ENCODE measurements around the gene WDR53.
"Not testable (repeated sequence)": the region's sequence is repeated elsewhere in the genome, so short reads cannot be mapped to it uniquely, and the experiment has no call there.

Gene WDR53

GRCh38 chr3:196559826-196560225 lies 8.5 kb downstream of the WDR53 start:
- H3K9ac ChIP-seq (ENCODE audit: low read length in 2 of 2), result no peak overlapping the region

GRCh38 chr3:196558476-196558875 lies 9.9 kb downstream of the WDR53 start:
- no peaks in the 10 kb centered on the region for H3K9me3 ChIP-seq (ENCODE audit: control insufficient read depth in 2 of 2, low read length in 2 of 2)
- H3K27ac ChIP-seq (ENCODE audit: low read length), result no peak overlapping the region
- H3K9ac ChIP-seq (ENCODE audit: low read length in 2 of 2), result no peak overlapping the region
- H3K27me3 ChIP-seq (ENCODE audit: control insufficient read depth in 1 of 2, insufficient read depth in 2 of 2, low read length in 2 of 2), result no peaks in the 10 kb centered on the region
- H3K36me3 ChIP-seq (ENCODE audit: control insufficient read depth in 2 of 2, insufficient read depth in 2 of 2, low read length in 2 of 2), result peaks cover 3 to 5% of the 10 kb centered on the region in 2 donors
- no peaks in the 10 kb centered on the region for H3K4me1 ChIP-seq (ENCODE audit: control insufficient read depth, insufficient read depth, low read length)
- H3K4me3 ChIP-seq (ENCODE audit: low read length in 2 of 2), result no peak overlapping the region

More at GRCh38 chr3:196559826-196560225, 8.5 kb downstream of the WDR53 start:
- no peaks in the 10 kb centered on the region for H3K9me3 ChIP-seq (ENCODE audit: control insufficient read depth in 2 of 2, low read length in 2 of 2)
- H3K36me3 ChIP-seq (ENCODE audit: control insufficient read depth in 2 of 2, insufficient read depth in 2 of 2, low read length in 2 of 2), result peaks cover 3 to 5% of the 10 kb centered on the region in 2 donors
- H3K4me1 ChIP-seq (ENCODE audit: control insufficient read depth, insufficient read depth, low read length), result no peaks in the 10 kb centered on the region
- no peak overlapping the region for H3K4me3 ChIP-seq (ENCODE audit: low read length in 2 of 2)
- no peak overlapping the region for H3K27ac ChIP-seq (ENCODE audit: low read length)
- no peaks in the 10 kb centered on the region for H3K27me3 ChIP-seq (ENCODE audit: control insufficient read depth in 1 of 2, insufficient read depth in 2 of 2, low read length in 2 of 2)

GRCh38 chr3:196557236-196557635 lies 11.1 kb downstream of the WDR53 start:
- Histone ChIP-seq H3K36me3 (ENCODE audit: control insufficient read depth in 2 of 2, insufficient read depth in 2 of 2, low read length in 2 of 2) (peaks cover 3 to 5% of the 10 kb centered on the region in 2 donors), H3K27me3 (ENCODE audit: control insufficient read depth in 1 of 2, insufficient read depth in 2 of 2, low read length in 2 of 2) (no peaks in the 10 kb centered on the region), H3K4me3 (ENCODE audit: low read length in 2 of 2) (no peak overlapping the region), H3K4me1 (ENCODE audit: control insufficient read depth, insufficient read depth, low read length) (no peaks in the 10 kb centered on the region), H3K9me3 (ENCODE audit: control insufficient read depth in 2 of 2, low read length in 2 of 2) (no peaks in the 10 kb centered on the region), H3K9ac (ENCODE audit: low read length in 2 of 2) (no peak overlapping the region), H3K27ac (ENCODE audit: low read length) (no peak overlapping the region)

GRCh38 chr3:196555295-196555694 lies 13.1 kb downstream of the WDR53 start:
- H3K27me3 ChIP-seq (ENCODE audit: control insufficient read depth in 1 of 2, insufficient read depth in 2 of 2, low read length in 2 of 2), result no peaks in the 10 kb centered on the region
- H3K36me3 ChIP-seq (ENCODE audit: control insufficient read depth in 2 of 2, insufficient read depth in 2 of 2, low read length in 2 of 2), result no peaks in the 10 kb centered on the region
- no peak overlapping the region for H3K27ac ChIP-seq (ENCODE audit: low read length)
- no peaks in the 10 kb centered on the region for H3K4me1 ChIP-seq (ENCODE audit: control insufficient read depth, insufficient read depth, low read length)
- no peak overlapping the region for H3K9ac ChIP-seq (ENCODE audit: low read length in 2 of 2)
- H3K4me3 ChIP-seq (ENCODE audit: low read length in 2 of 2), result no peak overlapping the region
- no peaks in the 10 kb centered on the region for H3K9me3 ChIP-seq (ENCODE audit: control insufficient read depth in 2 of 2, low read length in 2 of 2)

GRCh38 chr3:196554205-196554604 lies 14.1 kb downstream of the WDR53 start:
- H3K27ac ChIP-seq (ENCODE audit: low read length), result no peak overlapping the region
- no peaks in the 10 kb centered on the region for H3K4me1 ChIP-seq (ENCODE audit: control insufficient read depth, insufficient read depth, low read length)
- H3K27me3 ChIP-seq (ENCODE audit: control insufficient read depth in 1 of 2, insufficient read depth in 2 of 2, low read length in 2 of 2), result no peaks in the 10 kb centered on the region
- H3K4me3 ChIP-seq (ENCODE audit: low read length in 2 of 2), result no peak overlapping the region
- H3K36me3 ChIP-seq (ENCODE audit: control insufficient read depth in 2 of 2, insufficient read depth in 2 of 2, low read length in 2 of 2), result no peaks in the 10 kb centered on the region
- no peaks in the 10 kb centered on the region for H3K9me3 ChIP-seq (ENCODE audit: control insufficient read depth in 2 of 2, low read length in 2 of 2)
- H3K9ac ChIP-seq (ENCODE audit: low read length in 2 of 2), result no peak overlapping the region

- H3K9me3 ChIP-seq (ENCODE audit: control insufficient read depth in 2 of 2, low read length in 2 of 2), result no peaks in the 10 kb centered on the region
- no peaks in the 10 kb centered on the region for H3K36me3 ChIP-seq (ENCODE audit: control insufficient read depth in 2 of 2, insufficient read depth in 2 of 2, low read length in 2 of 2)
- H3K9ac ChIP-seq (ENCODE audit: low read length in 2 of 2), result no peak overlapping the region
- no peaks in the 10 kb centered on the region for H3K27me3 ChIP-seq (ENCODE audit: control insufficient read depth in 1 of 2, insufficient read depth in 2 of 2, low read length in 2 of 2)
- no peak overlapping the region for H3K27ac ChIP-seq (ENCODE audit: low read length)
- no peak overlapping the region for H3K4me3 ChIP-seq (ENCODE audit: low read length in 2 of 2)
- no peaks in the 10 kb centered on the region for H3K4me1 ChIP-seq (ENCODE audit: control insufficient read depth, insufficient read depth, low read length)
These were observed 14.8 kb downstream of the WDR53 start for GRCh38 chr3:196553551-196553950.

GRCh38 chr3:196552253-196552652 lies 16.1 kb downstream of the WDR53 start:
- Histone ChIP-seq H3K27ac (ENCODE audit: low read length) (no peak overlapping the region), H3K4me1 (ENCODE audit: control insufficient read depth, insufficient read depth, low read length) (no peaks in the 10 kb centered on the region), H3K27me3 (ENCODE audit: control insufficient read depth in 1 of 2, insufficient read depth in 2 of 2, low read length in 2 of 2) (no peaks in the 10 kb centered on the region), H3K9me3 (ENCODE audit: control insufficient read depth in 2 of 2, low read length in 2 of 2) (no peaks in the 10 kb centered on the region), H3K9ac (ENCODE audit: low read length in 2 of 2) (no peak overlapping the region), H3K36me3 (ENCODE audit: control insufficient read depth in 2 of 2, insufficient read depth in 2 of 2, low read length in 2 of 2) (no peaks in the 10 kb centered on the region), H3K4me3 (ENCODE audit: low read length in 2 of 2) (no peak overlapping the region)

- H3K9me3 ChIP-seq (ENCODE audit: control insufficient read depth in 2 of 2, low read length in 2 of 2); H3K27ac ChIP-seq (ENCODE audit: low read length); H3K4me1 ChIP-seq (ENCODE audit: control insufficient read depth, insufficient read depth, low read length); H3K27me3 ChIP-seq (ENCODE audit: control insufficient read depth in 1 of 2, insufficient read depth in 2 of 2, low read length in 2 of 2); H3K9ac ChIP-seq (ENCODE audit: low read length in 2 of 2); H3K36me3 ChIP-seq (ENCODE audit: control insufficient read depth in 2 of 2, insufficient read depth in 2 of 2, low read length in 2 of 2); H3K4me3 ChIP-seq (ENCODE audit: low read length in 2 of 2): not testable (repeated sequence)
These were observed 18.2 kb downstream of the WDR53 start for GRCh38 chr3:196550172-196550571.

GRCh38 chr3:196549312-196549711 lies 19.0 kb downstream of the WDR53 start:
- H3K4me1 ChIP-seq (ENCODE audit: control insufficient read depth, insufficient read depth, low read length); H3K9me3 ChIP-seq (ENCODE audit: control insufficient read depth in 2 of 2, low read length in 2 of 2); H3K27me3 ChIP-seq (ENCODE audit: control insufficient read depth in 1 of 2, insufficient read depth in 2 of 2, low read length in 2 of 2); H3K4me3 ChIP-seq (ENCODE audit: low read length in 2 of 2); H3K9ac ChIP-seq (ENCODE audit: low read length in 2 of 2); H3K36me3 ChIP-seq (ENCODE audit: control insufficient read depth in 2 of 2, insufficient read depth in 2 of 2, low read length in 2 of 2); H3K27ac ChIP-seq (ENCODE audit: low read length): not testable (repeated sequence)

GRCh38 chr3:196547067-196547466 lies 21.3 kb downstream of the WDR53 start:
- Histone ChIP-seq H3K27me3 (ENCODE audit: control insufficient read depth in 1 of 2, insufficient read depth in 2 of 2, low read length in 2 of 2) (no peaks in the 10 kb centered on the region), H3K9ac (ENCODE audit: low read length in 2 of 2) (no peak overlapping the region), H3K9me3 (ENCODE audit: control insufficient read depth in 2 of 2, low read length in 2 of 2) (no peaks in the 10 kb centered on the region), H3K27ac (ENCODE audit: low read length) (no peak overlapping the region), H3K36me3 (ENCODE audit: control insufficient read depth in 2 of 2, insufficient read depth in 2 of 2, low read length in 2 of 2) (no peaks in the 10 kb centered on the region), H3K4me3 (ENCODE audit: low read length in 2 of 2) (no peak overlapping the region), H3K4me1 (ENCODE audit: control insufficient read depth, insufficient read depth, low read length) (no peaks in the 10 kb centered on the region)

- H3K4me3 ChIP-seq (ENCODE audit: low read length in 2 of 2), result no peak overlapping the region
- no peaks in the 10 kb centered on the region for H3K27me3 ChIP-seq (ENCODE audit: control insufficient read depth in 1 of 2, insufficient read depth in 2 of 2, low read length in 2 of 2)
- H3K9me3 ChIP-seq (ENCODE audit: control insufficient read depth in 2 of 2, low read length in 2 of 2), result no peaks in the 10 kb centered on the region
- no peak overlapping the region for H3K27ac ChIP-seq (ENCODE audit: low read length)
- no peaks in the 10 kb centered on the region for H3K4me1 ChIP-seq (ENCODE audit: control insufficient read depth, insufficient read depth, low read length)
- H3K9ac ChIP-seq (ENCODE audit: low read length in 2 of 2), result no peak overlapping the region
- no peaks in the 10 kb centered on the region for H3K36me3 ChIP-seq (ENCODE audit: control insufficient read depth in 2 of 2, insufficient read depth in 2 of 2, low read length in 2 of 2)
These were observed 21.8 kb downstream of the WDR53 start for GRCh38 chr3:196546537-196546936.

Measured in stomach smooth muscle (tissue), 2 donors.